K562 (cell line): Measurements from ENCODE around the gene TLCD1. TPM values are rescaled to one million over a fixed set of nuclear protein-coding genes. Genes with fewer than 3 reads are reported as not detected.

Experiments
- E2F8 ChIP-seq: fragments of 450-650 bp; IDR thresholded peaks from 2 replicates; pipeline ENCODE4 v1.7.1; 2018; ENCODE audit warnings: mild to moderate bottlenecking, low read depth; ENCODE audit not compliant: partially characterized antibody
- ETS2 ChIP-seq: IDR thresholded peaks from 2 replicates; pipeline ENCODE4 v1.6.1; 2016; ENCODE audit warnings: borderline replicate concordance, missing genetic modification characterization, mild to moderate bottlenecking, moderate library complexity, missing compliant biosample characterization; ENCODE audit not compliant: poor library complexity, severe bottlenecking
- GABPA ChIP-seq: fragments of 200-800 bp; sonication (Bioruptor generic); conservative IDR thresholded peaks from 2 replicates; pipeline ENCODE4 v1.6.1; 2016; ENCODE audit warnings: low read depth, missing genetic modification characterization, missing compliant biosample characterization
- JUN ChIP-seq, 2 experiments: sonication (generic) in 1 of 2; formaldehyde crosslinking in 1 of 2; IDR thresholded peaks; 2 replicates each; pipeline versions ENCODE4 v1.6.1 to v1.8.0; 2012 to 2022; ENCODE audit warnings: borderline replicate concordance in 2 of 2, mild to moderate bottlenecking in 2 of 2, improper control_type of control experiment in 1 of 2, low read depth in 1 of 2, low read length in 1 of 2, missing genetic modification reagents in 1 of 2
- NFRKB ChIP-seq: fragments of 450-650 bp; IDR thresholded peaks from 2 replicates; pipeline ENCODE4 v1.6.1; 2016; ENCODE audit warnings: low read depth
- NR4A1 ChIP-seq, 2 experiments: fragments of 250-450 bp in 1 of 2; fragments of 450-650 bp in 1 of 2; sonication (Bioruptor Pico) in 1 of 2; IDR thresholded peaks; 2 replicates each; pipeline versions ENCODE4 v1.4.0 to v1.6.1; 2016 to 2020; ENCODE audit warnings: mild to moderate bottlenecking in 2 of 2, missing compliant biosample characterization in 1 of 2, missing genetic modification characterization in 1 of 2, moderate library complexity in 1 of 2
- PHF21A ChIP-seq: fragments of 450-650 bp; IDR thresholded peaks from 2 replicates; pipeline ENCODE4 v1.6.1; 2017; ENCODE audit warnings: low read depth, borderline replicate concordance
- PRMT5 ChIP-seq: sonication (generic); formaldehyde crosslinking; IDR thresholded peaks from 2 replicates; pipeline ENCODE4 v1.5.0; 2020; ENCODE audit warnings: missing genetic modification reagents
- SIRT6 ChIP-seq: IDR thresholded peaks from one replicate; pipeline ENCODE4 v1.6.1; 2012; ENCODE audit warnings: low read depth, mild to moderate bottlenecking, control low read depth, inconsistent platforms, low read length, moderate library complexity
- SNIP1 ChIP-seq: fragments of 450-650 bp; IDR thresholded peaks from 2 replicates; pipeline ENCODE4 v1.7.1; 2017; ENCODE audit warnings: low read depth, mild to moderate bottlenecking
- STAT5B ChIP-seq: fragments of 250-450 bp; sonication (Bioruptor Pico); IDR thresholded peaks from 2 replicates; pipeline ENCODE4 v1.8.0; 2021; ENCODE audit warnings: mild to moderate bottlenecking, inconsistent platforms
- TSC22D4 ChIP-seq: fragments of 450-650 bp; IDR thresholded peaks from 2 replicates; pipeline ENCODE4 v1.6.1; 2016; ENCODE audit warnings: missing genetic modification characterization, missing biosample characterization, control low read depth
- ZBTB49 ChIP-seq: sonication (generic); formaldehyde crosslinking; IDR thresholded peaks from 2 replicates; pipeline ENCODE4 v1.8.0; 2022; ENCODE audit warnings: missing genetic modification reagents, mild to moderate bottlenecking, borderline replicate concordance
- ZBTB8A ChIP-seq: fragments of 450-650 bp; IDR thresholded peaks from 2 replicates; pipeline ENCODE4 v1.6.1; 2018; ENCODE audit warnings: mild to moderate bottlenecking, moderate library complexity; ENCODE audit not compliant: partially characterized antibody
- ZNF134 ChIP-seq: fragments of 250-450 bp; sonication (Bioruptor Pico); conservative IDR thresholded peaks from 2 replicates; pipeline ENCODE4 v1.4.0; 2020
- ZNF324 ChIP-seq: fragments of 250-450 bp; sonication (Bioruptor Pico); IDR thresholded peaks from 2 replicates; pipeline ENCODE4 v1.4.0; 2020; ENCODE audit warnings: mild to moderate bottlenecking
- ZNF347 ChIP-seq: fragments of 450-650 bp; formaldehyde crosslinking; IDR thresholded peaks from 2 replicates; pipeline ENCODE4 v1.4.0; 2020; ENCODE audit warnings: low read depth, mild to moderate bottlenecking, moderate library complexity
- polyA plus RNA-seq, 8 experiments: library from polyadenylated mRNA; depleted of rRNA in 4 of 8; stranded (reverse) in 5 of 8; unstranded in 3 of 8; fragments of >200 nt; fragmentation: Nextera tagmentation in 2 of 8; fragmentation: Illumina TruSeq in 1 of 8; extraction: Ambion mirVana in 2 of 8; extraction: Trizol in 1 of 8; gene quantifications; 2 replicates each; pipeline versions ENCODE4 v1.2.1 to v1.2.3, GENCODE V29; 2011 to 2014; ENCODE audit warnings: inconsistent platforms in 1 of 8, missing spikeins in 1 of 8
- total RNA-seq, 7 experiments: library from RNA; depleted of rRNA in 6 of 7; stranded (reverse); fragments of >200 nt in 6 of 7; fragmentation: Illumina TruSeq in 2 of 7; extraction: Trizol in 2 of 7; gene quantifications; 2 replicates each; pipeline versions ENCODE4 v1.2.1 to v1.2.3, GENCODE V29; 2011 to 2021; ENCODE audit warnings: low replicate concordance in 1 of 7
- TF ChIP-seq, protein P1 (sequence below): fragments of 450-650 bp; IDR thresholded peaks from 2 replicates; pipeline ENCODE4 v1.6.1; 2018; ENCODE audit not compliant: partially characterized antibody

Gene TLCD1
- total and polyA plus RNA-seq, 9 of the 15 experiments (the other 6 are each of a cell fraction or from before 2014, with no cell fraction given): 6.8 to 37.7 (median 21.7) TPM

DNA sequence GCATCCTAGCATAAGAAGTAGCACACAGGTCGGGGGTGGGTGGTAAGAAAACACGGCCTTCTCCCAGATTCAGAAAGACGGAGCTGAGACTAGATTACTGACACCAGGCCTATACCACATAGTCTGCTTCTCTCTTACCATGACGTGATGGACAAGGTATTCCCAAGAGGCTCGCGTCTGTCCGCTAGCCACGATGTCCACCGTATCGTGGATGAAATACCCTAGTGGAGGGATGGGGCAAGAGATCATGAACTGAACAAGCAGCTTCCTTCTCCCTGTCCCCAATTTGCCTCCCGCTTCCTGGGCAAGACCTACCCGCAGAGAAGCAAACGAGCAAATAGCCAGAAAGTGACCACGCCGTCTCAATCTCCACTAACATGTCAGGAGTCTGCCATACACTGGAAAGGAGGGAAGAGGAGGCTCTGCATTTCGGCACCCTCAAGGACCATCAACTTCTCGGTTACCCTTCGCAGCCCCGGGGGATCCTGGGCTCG, 820 bp downstream of the TLCD1 start (continued):
- TF ChIP-seq ZNF324 (CRISPR knock-in tag) (no peak), JUN (IDR thresholded peaks at IDR 0.05; ENCODE audit: borderline replicate concordance, low read depth, low read length) (no peak), JUN (CRISPR knock-in tag; IDR thresholded peaks at IDR 0.05; ENCODE audit: borderline replicate concordance) (no peak), ZNF134 (no peak), ZNF347 (CRISPR knock-in tag) (no peak), ZBTB8A (no peak), ZBTB49 (CRISPR knock-in tag) (no peak), NFRKB (no peak), NR4A1 (CRISPR knock-in tag; IDR thresholded peaks at IDR 0.05) (no peak), NR4A1 (tag; IDR thresholded peaks at IDR 0.05) (no peak), STAT5B (CRISPR knock-in tag) (no peak), ETS2 (tag) (no peak), PHF21A (no peak), PRMT5 (CRISPR knock-in tag) (peak; percentile 38; the same call in 1 of the 2 replicates), TSC22D4 (tag) (no peak), SNIP1 (no peak), SIRT6 (no peak), GABPA (tag) (no peak), E2F8 (peak; percentile 55)
- TF ChIP-seq, protein P1, sequence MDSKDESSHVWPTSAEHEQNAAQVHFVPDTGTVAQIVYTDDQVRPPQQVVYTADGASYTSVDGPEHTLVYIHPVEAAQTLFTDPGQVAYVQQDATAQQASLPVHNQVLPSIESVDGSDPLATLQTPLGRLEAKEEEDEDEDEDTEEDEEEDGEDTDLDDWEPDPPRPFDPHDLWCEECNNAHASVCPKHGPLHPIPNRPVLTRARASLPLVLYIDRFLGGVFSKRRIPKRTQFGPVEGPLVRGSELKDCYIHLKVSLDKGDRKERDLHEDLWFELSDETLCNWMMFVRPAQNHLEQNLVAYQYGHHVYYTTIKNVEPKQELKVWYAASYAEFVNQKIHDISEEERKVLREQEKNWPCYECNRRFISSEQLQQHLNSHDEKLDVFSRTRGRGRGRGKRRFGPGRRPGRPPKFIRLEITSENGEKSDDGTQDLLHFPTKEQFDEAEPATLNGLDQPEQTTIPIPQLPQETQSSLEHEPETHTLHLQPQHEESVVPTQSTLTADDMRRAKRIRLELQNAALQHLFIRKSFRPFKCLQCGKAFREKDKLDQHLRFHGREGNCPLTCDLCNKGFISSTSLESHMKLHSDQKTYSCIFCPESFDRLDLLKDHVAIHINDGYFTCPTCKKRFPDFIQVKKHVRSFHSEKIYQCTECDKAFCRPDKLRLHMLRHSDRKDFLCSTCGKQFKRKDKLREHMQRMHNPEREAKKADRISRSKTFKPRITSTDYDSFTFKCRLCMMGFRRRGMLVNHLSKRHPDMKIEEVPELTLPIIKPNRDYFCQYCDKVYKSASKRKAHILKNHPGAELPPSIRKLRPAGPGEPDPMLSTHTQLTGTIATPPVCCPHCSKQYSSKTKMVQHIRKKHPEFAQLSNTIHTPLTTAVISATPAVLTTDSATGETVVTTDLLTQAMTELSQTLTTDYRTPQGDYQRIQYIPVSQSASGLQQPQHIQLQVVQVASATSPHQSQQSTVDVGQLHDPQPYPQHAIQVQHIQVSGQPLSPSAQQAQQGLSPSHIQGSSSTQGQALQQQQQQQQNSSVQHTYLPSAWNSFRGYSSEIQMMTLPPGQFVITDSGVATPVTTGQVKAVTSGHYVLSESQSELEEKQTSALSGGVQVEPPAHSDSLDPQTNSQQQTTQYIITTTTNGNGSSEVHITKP: no peak
